NOMO-1 treated with dmso at 0.1 percent for 144 hours (cell line): ENCODE results near the gene COQ2.
"Not testable (repeated sequence)": the region's sequence is repeated elsewhere in the genome, so short reads cannot be mapped to it uniquely, and the experiment has no call there.

Experiments used
- DNase-seq: peaks from one replicate; lab custom pipeline; 2025; ENCODE audit not compliant: unreplicated experiment; lab: John Stamatoyannopoulos, UW

COQ2 gene

DNA sequence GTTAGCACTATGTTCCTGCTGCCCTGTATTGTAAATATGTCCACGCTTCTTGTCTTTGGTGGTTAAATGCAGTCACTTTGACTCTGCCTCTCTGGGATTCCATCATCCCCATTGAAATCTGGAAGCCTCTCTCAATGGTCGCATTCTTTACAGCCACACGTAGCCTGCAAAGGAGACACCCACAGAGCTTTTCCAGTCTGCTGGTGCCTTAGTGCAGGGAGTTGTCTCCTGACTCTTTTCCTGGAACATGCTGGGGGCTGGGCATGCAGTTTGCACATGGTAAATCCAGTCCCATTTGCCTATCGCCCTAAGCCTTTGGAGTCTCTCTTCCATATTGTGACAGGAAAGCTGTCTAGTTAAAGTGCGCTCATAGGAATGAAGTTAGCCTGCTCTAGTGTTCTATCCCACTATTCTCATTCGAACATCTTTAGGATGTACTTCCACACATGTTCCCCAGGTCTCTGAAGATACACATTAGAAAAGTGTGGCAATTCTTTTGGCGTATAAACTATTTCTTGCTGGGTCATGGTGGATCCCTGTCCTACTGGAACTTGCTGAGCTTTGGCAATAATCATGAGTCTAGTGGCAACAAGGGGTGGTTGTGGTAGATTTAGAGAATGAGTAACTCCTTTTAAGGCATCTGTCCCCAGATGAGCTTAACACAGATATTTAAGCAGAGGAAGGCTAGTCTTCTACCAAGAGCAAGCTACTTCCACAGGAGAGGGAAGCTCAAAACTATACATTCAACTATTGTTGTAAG is 33.7 kb downstream of the COQ2 start:
- DNase-seq: no peak

DNA sequence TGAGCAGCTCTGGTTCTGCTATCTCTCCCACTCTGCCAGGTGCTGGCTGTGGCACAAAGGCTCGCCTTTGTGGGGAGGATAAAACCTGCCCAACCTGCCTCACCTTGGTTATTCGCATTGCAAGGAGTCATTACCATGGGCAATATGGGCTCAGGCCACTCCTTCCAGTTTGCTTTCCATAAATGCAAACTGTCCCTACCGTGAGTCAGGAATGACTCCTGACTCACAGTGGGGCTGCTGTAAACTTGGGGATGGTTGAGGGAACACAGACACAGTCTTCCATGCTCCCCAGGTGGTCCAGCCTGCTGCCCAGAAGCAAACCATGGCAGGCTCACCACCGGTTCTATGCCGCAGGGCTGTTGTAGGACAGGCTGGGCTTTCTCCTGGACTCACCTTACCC is 36.1 kb downstream of the COQ2 start:
- no peak for DNase-seq

DNA sequence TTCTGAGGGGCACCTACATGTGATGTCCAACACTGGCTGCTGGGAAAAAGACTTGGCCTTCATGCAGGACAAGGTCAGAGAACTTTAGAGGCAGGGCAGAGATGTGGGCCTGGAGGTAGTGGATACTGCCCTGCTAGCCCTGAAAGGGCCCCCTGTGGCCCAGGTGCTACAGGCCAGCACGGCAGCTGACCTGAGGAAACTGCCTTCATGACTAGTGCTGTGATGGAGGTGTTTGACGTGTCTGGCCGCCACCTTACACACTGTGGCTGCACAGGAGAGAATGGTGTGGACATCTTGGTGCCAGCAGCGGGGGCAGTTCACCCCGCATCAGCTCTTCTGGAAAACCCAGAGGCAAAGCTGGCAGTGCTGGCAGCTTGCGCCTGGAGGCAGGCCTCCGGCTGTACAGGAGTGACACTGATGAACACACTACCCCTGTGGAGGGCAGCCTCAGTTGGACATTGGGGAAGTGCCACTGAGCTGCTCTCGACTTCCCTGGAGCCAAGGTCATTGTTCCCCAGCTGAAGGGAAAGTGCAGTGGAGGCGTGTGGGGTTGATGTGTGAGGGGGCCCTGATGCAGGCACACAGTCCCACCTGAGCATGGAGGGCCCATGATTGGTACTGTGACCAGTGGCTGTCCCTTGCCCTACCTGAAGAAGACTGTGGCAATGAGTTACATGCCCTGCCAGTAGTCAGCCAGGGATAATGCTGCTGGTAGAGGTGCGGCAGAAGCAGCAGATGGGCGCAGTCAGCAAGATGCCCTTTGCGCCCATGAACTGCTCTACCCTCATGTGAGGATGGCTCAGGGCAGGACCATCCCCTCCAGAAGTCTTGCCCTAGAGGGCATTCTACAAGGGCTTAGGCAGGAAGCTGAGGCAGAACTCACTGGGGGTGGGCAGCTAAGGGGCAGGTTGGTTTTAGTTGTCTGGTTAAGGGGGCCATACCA is 36.9 kb downstream of the COQ2 start:
- DNase-seq: no peak

DNA sequence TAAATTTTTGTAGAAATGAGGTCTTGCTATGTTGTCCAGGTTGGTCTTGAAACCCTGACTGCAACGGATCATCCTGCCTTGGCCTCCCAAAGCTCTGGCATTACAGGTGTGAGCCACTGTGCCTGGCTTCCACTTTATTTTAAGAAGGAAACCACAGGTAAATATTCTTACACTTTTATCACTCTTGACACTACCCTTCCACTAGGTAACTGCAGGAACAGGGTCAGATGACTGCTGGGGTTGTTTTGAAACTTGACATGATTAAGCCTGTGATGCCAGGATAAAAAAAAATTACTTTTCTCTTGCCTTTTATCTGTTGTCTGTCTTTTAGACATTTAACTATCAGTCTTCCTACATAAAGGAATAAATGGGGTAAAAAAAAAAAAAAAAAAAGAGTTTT is 43.5 kb downstream of the COQ2 start:
- no peak for DNase-seq

DNA sequence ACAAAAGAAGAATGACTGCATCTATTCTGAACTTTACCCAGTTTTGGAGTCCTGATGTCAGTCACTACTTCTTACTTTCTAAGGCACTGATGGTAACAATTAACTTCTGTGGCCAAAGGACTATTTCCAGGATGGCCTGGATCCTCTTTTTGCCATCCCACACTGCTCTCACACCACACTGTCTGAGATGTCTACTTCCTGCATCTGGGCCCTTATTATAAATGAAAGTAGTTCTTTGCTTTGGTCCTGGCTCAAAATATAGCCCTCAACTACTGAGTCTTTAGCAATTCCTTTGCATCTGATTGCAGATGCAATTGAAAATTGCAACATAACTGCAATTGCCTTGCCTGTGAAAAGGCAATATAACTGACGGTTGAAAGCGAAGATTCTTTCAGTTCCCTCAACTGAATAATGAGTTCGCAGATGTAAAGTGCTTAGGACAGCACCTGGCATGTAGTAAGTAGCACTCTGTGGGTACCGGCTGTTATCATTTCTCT is 44.2 kb downstream of the COQ2 start:
- peak; percentile 99 for DNase-seq

DNA sequence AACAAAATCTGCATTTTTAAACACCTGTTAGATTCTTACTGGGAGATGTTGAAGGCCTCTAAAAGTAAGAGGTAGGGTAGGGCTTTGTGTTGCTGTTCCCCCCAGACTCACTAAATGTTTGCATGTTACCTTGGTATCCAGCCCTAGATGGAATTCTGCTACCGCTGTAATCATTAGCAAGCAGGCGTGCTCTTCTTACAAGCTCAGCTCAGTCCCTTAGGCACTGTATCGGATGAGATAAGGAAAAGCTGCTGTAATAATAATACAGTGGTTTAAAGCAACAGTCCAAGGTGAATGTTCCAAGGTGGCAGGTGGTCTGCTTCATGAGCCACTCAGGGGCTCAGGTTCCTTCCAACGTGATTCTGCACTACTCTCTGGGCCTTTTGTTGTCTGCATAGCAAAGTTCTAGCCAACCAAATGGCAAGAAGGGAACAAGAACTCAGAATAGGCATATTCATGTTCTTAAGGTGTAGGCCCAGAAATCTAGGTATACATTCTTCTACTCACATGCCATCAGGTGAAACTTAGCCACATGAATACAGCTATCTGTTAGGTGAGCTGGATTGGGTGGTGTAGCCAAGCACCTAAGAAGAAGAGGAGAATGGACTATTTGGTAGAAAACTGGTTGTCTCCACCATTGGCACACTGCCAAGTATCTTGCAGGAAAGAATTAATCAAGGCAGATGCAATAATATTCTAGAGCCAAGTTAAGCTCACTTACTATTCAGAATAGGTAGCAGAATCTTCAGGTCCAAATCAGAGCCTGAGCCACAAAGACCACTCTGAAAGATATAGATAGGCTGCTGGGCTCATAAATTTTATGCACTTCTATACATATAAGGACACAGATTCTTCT is 46.0 kb downstream of the COQ2 start:
- no peak for DNase-seq

DNA sequence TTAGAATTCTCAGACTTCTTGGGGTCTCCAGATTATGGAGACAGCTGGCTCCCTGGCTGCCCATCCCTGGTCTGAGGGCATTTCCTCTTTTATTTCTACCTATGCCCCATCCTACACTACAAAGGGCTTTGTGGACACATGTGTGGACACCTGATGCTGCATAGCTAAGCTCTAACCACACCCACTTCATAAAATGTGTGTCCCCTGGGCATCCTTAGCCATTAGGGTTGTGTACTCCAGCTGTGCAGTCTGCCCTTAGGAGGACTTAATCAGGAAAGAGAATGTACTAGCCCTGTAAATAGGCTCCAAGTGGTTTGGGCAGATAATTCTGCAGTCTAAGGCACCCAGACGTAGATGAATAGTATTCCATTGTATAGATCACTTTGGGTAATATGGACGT is 47.0 kb downstream of the COQ2 start:
- DNase-seq: no peak

DNA sequence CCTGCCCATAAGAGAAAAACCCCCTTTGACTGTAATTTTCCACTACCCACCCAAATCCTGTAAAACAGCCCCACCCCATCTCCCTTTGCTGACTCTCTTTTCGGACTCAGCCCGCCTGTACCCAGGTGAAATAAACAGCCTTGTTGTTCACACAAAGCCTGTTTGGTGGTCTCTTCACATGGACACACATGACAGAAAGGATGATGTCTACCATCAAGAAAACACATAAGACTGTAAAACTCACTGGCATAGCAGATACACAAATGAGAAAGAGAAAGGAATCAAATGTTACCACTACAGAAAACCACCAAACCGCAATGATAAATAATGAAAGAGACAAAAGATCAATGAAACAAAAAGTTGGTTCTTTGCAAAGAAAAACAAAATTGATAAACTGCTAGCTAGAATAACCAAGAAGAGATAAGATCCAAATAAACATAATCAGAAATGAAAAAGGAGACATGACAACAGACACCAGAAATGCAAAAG is 48.9 kb downstream of the COQ2 start:
- not testable (repeated sequence) for DNase-seq

DNA sequence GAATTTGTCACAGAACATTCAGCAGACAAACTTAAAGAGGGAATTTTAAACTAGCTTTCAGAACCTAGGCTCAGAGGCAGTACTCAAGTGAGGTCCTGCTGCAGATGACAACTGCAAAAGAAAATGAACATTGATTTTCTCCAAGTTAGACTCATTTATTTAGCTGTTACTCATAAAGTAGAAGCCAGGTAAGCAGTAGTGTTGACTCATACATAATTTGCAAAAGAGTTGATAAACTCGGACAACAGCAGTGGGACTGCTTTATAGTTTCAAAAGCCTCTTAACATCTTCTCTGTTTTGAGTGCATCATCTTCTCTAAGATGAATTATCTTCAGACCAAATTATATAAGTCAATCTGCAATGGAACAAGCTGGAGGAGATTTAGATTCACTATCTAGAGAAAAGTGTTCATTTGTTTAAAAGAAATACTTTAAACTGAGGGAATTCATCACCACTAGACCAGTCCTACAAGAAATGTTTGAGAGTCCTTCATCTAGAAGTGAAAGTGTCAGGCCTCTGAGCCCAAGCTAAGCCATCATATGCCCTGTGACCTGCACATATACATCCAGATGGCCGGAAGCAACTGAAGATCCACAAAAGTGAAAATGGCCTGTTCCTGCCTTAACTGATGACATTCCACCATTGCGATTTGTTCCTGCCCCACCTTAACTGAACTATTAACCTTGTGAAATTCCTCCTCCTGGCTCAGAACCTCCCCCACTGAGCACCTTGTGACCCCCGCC is 49.5 kb downstream of the COQ2 start:
- no peak for DNase-seq

DNA sequence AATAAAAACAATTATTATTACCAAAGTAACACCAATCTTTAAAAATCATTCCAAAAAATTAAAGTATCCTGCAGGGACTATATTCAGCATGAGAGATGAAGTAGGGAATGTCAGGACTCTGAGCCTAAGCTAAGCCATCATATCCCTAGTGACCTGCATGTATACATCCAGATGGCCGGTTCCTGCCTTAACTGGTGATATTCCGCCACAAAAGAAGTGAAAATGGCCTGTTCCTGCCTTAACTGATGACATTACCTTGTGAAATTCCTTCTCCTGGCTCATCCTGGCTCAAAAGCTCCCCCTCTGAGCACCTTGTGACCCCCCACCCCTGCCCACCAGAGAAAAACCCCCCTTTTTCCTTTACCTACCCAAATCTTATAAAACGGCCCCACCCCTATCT is 50.2 kb downstream of the COQ2 start:
- DNase-seq: not testable (repeated sequence)

DNA sequence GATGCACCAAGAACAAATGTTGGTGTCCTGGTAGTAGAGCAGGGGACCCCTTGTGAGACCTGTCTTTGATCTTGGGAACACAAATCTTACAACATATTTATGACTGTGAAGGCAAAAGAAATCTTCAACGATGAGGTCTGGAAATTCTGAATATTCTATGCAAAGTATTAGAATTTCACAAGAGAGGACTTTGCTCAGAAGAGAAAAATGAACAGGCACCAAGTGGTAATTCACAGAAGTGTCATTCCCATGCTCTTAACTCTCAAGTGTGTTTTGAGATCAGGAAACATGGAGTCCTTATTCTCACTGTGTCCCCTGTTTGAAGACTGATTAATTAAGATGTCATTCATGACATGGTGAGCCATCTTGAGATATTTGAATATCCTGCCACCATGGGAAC is 52.5 kb downstream of the COQ2 start:
- DNase-seq: no peak

DNA sequence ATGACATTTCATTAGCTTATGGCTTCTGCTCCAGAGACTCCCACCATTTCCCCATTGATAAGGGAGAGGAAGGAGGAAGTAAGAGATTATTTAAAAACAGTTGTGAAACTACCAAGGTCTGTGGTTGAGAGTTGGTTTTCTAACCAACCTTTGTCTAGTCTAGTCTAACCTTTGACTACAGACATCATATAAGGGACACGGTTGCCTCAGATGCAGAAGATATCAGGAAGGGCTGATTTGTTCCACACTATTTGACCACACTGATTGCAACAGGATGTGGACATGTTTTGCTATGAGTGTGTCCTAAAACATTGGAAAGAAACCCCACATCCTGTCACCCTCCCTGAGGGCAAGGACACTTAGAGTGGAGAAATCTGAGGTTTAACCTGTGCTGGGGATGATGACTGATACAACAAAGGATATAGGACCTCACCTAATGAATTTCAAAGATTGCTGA is 53.0 kb downstream of the COQ2 start:
- DNase-seq: peak; percentile 84

DNA sequence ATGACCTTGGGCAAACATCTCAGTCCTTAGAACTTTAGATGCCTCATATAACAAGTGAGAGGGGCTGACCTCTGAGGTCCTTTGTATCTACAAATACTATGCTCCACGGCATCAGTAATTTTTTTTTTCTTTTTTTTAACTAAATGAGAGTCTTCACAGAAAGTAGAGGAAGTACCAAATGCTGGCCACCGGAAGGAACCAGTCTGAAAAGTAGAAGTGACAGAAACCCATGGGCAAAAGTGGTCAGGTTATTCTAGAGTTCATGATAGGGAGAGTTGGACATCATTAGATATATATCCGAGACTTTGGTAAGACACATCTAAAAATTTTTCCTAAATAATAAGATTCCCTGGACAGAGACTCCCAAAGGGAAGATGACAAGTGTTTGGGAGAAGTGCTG is 53.7 kb downstream of the COQ2 start:
- DNase-seq: peak; percentile 39

DNA sequence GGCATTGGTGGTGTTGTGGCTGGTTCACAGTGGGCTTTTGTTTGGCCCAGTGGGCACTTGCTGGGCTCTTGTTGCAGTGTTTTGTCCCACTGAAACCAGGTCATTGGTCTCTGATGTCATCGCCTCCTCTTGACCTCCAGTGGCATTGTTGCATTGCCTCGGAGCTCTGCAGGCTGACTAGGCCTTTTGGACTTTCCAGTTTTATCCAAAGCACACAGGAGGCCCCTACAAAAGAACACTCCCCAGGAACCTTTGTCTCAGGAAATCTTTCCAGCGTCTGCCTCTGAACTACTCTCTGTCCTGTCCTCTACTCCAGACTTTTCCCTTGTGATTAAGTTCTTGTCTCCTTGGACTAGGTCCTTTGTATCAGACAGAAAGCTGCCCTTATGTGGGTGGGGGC is 54.8 kb downstream of the COQ2 start:
- no peak for DNase-seq

DNA sequence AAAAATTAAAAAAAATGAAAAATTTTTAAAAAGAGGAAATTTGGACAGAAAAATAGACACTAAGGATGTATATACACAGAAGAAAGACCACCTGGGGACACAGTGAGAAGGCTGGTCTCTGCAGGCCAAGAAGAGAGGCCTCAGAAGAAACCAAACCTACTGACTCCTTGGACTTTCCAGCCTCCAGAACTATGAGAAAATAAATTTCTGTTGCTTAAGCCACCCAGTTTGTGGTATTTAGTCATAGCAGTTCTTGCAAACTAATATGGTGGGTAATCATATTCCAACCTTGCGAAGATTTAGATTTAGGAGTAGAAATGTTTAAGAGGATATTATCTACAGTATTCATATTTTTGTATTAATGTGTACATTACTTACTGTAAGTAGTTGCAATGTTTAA is 56.4 kb downstream of the COQ2 start:
- DNase-seq: no peak

DNA sequence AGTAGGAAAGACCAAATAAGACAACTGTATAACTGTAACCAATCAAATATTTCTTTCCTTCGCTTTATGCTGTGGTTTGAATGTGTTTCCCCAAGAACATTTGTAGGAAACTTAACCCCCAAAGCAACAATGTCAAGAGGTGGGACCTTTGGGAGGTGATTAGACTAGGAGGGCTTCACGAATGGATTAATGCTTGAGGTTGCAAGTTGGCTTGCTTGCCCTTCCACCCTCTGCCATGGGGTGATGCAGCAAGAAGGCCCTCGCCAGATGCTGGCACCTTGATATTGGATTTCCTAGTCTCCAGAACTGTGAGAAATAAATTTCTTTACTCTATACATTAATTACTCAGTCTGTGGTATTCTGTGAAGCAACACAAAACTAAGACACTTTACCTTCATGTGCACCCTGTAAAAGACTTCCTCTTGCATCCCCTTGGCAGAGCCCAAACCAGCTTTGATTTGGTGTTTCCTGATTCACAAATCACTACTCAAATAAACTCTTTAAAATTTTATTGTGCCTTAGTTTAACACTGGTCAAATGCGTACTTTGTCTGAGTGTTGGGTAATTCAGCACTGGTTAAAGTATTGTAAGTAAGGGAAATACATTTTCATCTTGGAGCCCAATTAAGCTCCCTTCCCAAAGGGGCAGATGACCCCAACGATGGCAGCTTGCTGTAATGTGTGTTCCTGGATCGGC is 59.9 kb downstream of the COQ2 start:
- no peak for DNase-seq

DNA sequence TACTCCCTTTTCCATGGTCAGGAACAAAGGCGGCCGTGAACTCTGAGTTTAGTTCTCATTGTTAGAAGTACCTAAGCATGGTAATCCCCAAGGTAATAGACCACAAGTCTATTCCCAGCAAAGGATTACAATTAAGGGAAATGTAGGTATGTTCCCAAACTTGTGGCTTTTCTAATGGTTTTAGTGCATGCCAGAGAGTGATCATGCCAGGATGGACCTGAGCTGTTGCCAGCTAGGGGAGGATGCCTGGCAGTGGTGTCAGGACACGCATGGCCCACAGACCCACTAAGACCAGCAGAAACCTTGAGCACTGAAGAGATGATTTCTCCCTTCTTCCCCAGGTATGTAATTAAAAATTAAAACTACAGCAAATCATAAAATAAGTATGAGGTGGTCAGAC is 60.8 kb downstream of the COQ2 start:
- DNase-seq: no peak

DNA sequence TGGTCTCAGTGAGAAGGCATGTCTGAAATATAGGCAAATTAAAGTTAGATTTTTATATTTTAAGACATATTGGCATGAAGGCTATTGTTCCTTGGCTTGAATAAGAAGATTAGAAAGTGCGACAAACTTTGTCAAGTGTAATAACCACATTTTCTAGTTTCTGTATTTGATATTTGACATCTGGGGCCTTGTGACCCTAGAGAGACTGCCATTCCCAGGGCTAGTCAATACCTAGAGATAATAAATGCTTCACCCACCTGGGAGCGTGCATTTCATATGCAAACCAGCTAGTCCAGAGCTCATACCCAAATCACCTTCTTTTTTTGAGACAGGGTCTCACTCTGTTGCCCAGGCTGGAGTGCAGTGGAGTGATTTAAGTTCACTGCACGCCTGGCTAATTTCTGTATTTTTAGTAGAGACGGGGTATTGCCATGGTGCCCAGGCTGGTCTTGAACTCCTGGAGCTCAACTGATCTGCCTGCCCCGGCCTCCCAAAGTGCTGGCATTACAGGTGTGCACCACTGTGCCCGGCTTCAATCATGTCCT is 62.6 kb downstream of the COQ2 start:
- DNase-seq: no peak
